ENCODE measurements around the gene RBM5.

RBM5 gene

DNA sequence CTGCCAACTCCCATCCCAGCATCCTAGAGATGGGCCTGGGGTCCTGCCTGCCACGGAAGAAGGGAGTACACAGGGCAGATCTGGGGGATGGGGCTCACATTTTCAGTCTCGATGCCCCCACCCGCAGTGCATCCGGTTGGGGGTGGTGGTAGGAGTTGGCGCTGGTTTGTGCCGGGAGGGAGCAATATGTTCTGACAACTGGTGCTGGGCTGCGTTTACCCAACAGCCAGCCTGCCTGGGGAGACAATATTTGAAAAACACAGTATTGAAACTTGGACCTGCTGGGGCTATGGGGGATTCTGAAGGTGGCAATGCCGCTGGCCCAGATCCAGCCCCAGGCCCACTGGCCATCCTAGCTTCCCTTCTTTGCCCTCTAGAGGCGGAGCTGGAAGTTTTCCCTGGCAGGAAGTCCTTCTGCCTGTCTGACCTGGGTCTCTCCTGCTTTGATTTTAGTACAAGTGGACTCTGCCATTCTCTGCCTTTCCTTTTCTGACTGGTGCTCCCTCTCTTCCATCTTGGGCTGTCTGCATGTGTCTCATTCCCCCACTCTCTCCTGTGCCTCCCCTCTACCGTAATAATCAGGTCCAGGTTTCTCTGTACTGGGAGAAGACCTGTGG, 69.9 kb downstream of the RBM5 start:
- Histone ChIP-seq H3F3A (ENCODE audit: insufficient read depth) (no peaks in the 10 kb centered on the region), H3K79me2 (ENCODE audit: insufficient read depth, low read length) (no peaks in the 10 kb centered on the region), H3K9ac (ENCODE audit: low read length) (no peak overlapping the region), H3K9me2 (replicated peaks; ENCODE audit: insufficient read depth, low read length) (no peaks in the 10 kb centered on the region), H3K9me3 (ENCODE audit: insufficient read depth, low read length) (no peaks in the 10 kb centered on the region), H3K36me3 (ENCODE audit: low read length) (no peaks in the 10 kb centered on the region), H3K4me2 (ENCODE audit: low read depth, low read length, poor library complexity, severe bottlenecking) (no peak overlapping the region), H2AFZ (ENCODE audit: low read depth, low read length, severe bottlenecking) (no peak overlapping the region), H3K27ac (ENCODE audit: low read depth, low read length) (no peak overlapping the region), H3K4me3 (ENCODE audit: insufficient read depth, low read length, poor library complexity, severe bottlenecking) (no peak overlapping the region), H4K20me1 (ENCODE audit: low read depth, low read length) (no peaks in the 10 kb centered on the region), H3K27me3 (ENCODE audit: low read length) (no peaks in the 10 kb centered on the region)
- no peak for TF ChIP-seq EZH2phosphoT487 (conservative IDR thresholded peaks at IDR 0.05; ENCODE audit: low read length)
- TF ChIP-seq, protein P1, sequence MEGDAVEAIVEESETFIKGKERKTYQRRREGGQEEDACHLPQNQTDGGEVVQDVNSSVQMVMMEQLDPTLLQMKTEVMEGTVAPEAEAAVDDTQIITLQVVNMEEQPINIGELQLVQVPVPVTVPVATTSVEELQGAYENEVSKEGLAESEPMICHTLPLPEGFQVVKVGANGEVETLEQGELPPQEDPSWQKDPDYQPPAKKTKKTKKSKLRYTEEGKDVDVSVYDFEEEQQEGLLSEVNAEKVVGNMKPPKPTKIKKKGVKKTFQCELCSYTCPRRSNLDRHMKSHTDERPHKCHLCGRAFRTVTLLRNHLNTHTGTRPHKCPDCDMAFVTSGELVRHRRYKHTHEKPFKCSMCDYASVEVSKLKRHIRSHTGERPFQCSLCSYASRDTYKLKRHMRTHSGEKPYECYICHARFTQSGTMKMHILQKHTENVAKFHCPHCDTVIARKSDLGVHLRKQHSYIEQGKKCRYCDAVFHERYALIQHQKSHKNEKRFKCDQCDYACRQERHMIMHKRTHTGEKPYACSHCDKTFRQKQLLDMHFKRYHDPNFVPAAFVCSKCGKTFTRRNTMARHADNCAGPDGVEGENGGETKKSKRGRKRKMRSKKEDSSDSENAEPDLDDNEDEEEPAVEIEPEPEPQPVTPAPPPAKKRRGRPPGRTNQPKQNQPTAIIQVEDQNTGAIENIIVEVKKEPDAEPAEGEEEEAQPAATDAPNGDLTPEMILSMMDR (IDR thresholded peaks at IDR 0.05; ENCODE audit: insufficient read depth, low read length, poor library complexity, severe bottlenecking): no peak

DNA sequence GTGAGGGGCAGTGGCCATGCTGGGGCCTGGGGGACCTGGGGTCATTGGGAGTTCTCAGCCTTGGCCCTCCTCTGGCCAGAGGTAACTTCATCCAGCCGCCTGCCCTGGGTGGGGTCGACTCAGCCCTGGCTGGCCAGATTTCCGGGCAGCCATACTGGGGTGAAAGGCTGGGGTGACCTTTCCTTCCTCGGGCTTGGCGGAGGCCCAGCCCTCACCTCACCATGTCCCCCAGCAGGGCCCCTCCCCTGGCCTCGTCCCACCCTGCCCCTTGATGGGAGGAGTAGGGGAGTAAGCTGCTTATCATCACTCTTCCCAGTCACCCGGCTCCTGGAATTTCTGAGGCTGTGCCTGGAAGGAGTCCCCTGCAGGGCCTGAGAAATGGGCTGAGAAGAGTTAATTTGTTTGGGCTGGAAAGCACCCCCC, 71.9 kb downstream of the RBM5 start:
- Histone ChIP-seq H3K4me2 (ENCODE audit: low read depth, low read length, poor library complexity, severe bottlenecking) (no peak overlapping the region), H3F3A (ENCODE audit: insufficient read depth) (no peaks in the 10 kb centered on the region), H3K9me2 (replicated peaks; ENCODE audit: insufficient read depth, low read length) (no peaks in the 10 kb centered on the region), H3K9ac (ENCODE audit: low read length) (no peak overlapping the region), H3K36me3 (ENCODE audit: low read length) (no peaks in the 10 kb centered on the region), H3K79me2 (ENCODE audit: insufficient read depth, low read length) (no peaks in the 10 kb centered on the region), H3K27ac (ENCODE audit: low read depth, low read length) (no peak overlapping the region), H3K27me3 (ENCODE audit: low read length) (no peaks in the 10 kb centered on the region), H3K4me3 (ENCODE audit: insufficient read depth, low read length, poor library complexity, severe bottlenecking) (no peak overlapping the region), H3K9me3 (ENCODE audit: insufficient read depth, low read length) (no peaks in the 10 kb centered on the region), H4K20me1 (ENCODE audit: low read depth, low read length) (no peaks in the 10 kb centered on the region), H2AFZ (ENCODE audit: low read depth, low read length, severe bottlenecking) (no peak overlapping the region)
- TF ChIP-seq, protein P1 (IDR thresholded peaks at IDR 0.05; ENCODE audit: insufficient read depth, low read length, poor library complexity, severe bottlenecking): no peak
- TF ChIP-seq EZH2phosphoT487 (conservative IDR thresholded peaks at IDR 0.05; ENCODE audit: low read length): no peak

DNA sequence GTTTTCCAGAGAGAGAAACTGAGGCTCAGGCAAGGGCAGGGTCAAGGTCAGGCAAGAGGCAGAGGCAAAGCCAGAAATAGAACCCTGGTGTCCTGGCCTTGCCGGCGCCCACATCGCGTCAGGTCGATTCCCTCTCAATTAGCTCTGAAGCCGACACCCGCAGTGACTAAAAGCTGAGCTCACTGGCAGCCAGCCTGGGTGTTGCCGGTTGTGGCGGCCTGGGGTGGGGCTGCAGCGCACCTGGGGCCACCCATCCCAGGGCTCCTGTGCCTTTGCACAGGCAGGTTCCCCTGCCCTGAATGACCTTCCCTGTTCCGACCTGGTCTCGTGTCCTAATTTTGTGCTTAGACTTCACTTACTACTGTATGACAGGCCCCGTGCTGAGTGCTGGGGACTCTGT, 72.6 kb downstream of the RBM5 start:
- Histone ChIP-seq H3K9ac (ENCODE audit: low read length) (no peak overlapping the region), H3K79me2 (ENCODE audit: insufficient read depth, low read length) (no peaks in the 10 kb centered on the region), H3K27me3 (ENCODE audit: low read length) (no peaks in the 10 kb centered on the region), H3K4me3 (ENCODE audit: insufficient read depth, low read length, poor library complexity, severe bottlenecking) (no peak overlapping the region), H3K9me2 (replicated peaks; ENCODE audit: insufficient read depth, low read length) (no peaks in the 10 kb centered on the region), H3K27ac (ENCODE audit: low read depth, low read length) (no peak overlapping the region), H4K20me1 (ENCODE audit: low read depth, low read length) (no peaks in the 10 kb centered on the region), H3K9me3 (ENCODE audit: insufficient read depth, low read length) (no peaks in the 10 kb centered on the region), H2AFZ (ENCODE audit: low read depth, low read length, severe bottlenecking) (no peak overlapping the region), H3F3A (ENCODE audit: insufficient read depth) (no peaks in the 10 kb centered on the region), H3K4me2 (ENCODE audit: low read depth, low read length, poor library complexity, severe bottlenecking) (no peak overlapping the region), H3K36me3 (ENCODE audit: low read length) (no peaks in the 10 kb centered on the region)
- TF ChIP-seq EZH2phosphoT487 (conservative IDR thresholded peaks at IDR 0.05; ENCODE audit: low read length): no peak
- TF ChIP-seq, protein P1 (IDR thresholded peaks at IDR 0.05; ENCODE audit: insufficient read depth, low read length, poor library complexity, severe bottlenecking): no peak

All from SU-DHL-6 (cell line).